GM18508 (cell line): ENCODE data around the gene THOC7.
A peak's percentile ranks its signal among the peaks of the same experiment; 100 is the strongest.

Experiments
- ATAC-seq: cut with Tn5 transposase; IDR thresholded peaks from one replicate; pipeline ENCODE4 v1.9.1; 2021; ENCODE audit warnings: moderate number of reproducible peaks; ENCODE audit not compliant: insufficient read depth, unreplicated experiment

THOC7 gene

DNA sequence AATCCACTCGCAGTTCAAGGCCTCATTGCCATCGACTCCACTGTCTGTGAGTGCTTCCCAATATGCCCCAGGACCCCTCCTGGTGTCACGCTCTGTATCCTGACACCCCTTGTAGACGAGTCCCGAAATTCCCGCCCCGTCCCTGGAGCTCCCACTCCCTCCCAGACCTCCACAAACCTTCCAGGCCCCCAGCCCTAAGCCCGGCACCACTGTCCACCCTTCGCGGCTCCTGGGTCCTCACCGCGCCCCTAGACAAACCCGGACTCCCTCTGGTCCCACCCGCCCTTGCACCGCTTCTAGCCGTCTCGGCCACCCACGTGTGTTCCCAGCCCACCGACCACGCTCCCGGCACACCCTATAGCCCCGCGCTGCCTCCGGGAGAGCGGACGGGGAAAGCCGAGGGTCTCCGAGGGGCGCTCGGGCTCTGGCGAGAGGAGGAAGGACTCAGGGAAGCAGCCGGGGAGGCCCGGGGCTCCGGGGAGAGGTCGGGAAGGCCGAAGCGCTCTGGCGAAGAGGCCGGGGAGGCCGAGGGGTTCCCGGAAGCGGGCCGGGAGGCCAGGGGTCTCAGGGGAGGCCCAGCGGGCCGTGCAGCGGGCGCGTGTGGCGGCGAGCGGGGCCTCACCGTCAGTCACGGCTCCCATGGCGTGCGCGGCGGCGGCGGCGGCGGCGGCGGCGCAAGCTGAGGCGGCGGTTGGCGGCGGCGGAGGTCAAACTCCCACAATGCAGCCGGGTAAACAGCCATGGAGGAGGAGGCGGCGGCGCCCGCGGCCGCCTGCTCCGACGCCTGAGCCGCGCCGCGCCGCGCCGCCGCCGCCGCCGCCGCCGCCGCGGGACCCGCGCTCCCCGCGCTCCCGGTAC, at the start of gene THOC7, which contains the start of gene ATXN7:
THOC7 (minus strand) TSS at position 656 of the 858 bp plus-strand sequence; CDS start at position 641, 15 bp downstream.
ATXN7 (plus strand) TSS at position 718 of the 858 bp plus-strand sequence. CDS start 48,732 bp downstream, outside the sequence.
- peak; percentile 42 for ATAC-seq

DNA sequence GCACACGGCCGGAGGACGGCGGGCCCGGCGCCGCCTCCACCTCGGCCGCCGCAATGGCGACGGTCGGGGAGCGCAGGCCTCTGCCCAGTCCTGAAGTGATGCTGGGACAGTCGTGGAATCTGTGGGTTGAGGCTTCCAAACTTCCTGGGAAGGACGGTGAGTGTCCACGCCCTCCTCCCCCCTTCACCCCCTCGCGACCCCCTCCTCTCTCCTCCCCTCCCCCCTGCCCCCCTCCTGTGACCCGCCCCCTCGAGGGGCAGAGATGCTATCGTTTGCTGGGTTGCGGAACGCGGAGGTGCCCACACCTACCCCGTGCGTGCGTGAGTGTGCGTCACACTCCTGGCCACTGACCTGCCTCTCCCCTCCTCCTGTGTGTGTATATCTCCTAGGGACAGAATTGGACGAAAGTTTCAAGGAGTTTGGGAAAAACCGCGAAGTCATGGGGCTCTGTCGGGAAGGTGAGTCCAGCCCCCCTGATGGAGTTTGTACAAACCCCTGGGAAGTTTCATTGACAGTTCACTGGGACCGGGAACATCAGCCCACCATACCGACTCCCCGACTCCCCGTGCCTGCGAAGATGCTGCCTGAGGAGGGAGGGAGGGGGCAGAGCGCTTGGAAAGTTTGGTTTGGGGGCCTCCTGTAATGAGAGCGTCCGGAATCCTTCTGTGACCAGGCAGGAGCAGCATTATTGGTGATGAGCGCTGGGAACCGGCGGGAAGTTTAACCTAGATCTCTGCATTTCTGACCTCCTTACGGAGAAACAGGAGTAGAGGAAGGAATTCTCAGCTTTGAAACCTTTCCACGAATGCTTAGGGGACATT, 49.4 kb upstream of the THOC7 start:
- no peak for ATAC-seq

DNA sequence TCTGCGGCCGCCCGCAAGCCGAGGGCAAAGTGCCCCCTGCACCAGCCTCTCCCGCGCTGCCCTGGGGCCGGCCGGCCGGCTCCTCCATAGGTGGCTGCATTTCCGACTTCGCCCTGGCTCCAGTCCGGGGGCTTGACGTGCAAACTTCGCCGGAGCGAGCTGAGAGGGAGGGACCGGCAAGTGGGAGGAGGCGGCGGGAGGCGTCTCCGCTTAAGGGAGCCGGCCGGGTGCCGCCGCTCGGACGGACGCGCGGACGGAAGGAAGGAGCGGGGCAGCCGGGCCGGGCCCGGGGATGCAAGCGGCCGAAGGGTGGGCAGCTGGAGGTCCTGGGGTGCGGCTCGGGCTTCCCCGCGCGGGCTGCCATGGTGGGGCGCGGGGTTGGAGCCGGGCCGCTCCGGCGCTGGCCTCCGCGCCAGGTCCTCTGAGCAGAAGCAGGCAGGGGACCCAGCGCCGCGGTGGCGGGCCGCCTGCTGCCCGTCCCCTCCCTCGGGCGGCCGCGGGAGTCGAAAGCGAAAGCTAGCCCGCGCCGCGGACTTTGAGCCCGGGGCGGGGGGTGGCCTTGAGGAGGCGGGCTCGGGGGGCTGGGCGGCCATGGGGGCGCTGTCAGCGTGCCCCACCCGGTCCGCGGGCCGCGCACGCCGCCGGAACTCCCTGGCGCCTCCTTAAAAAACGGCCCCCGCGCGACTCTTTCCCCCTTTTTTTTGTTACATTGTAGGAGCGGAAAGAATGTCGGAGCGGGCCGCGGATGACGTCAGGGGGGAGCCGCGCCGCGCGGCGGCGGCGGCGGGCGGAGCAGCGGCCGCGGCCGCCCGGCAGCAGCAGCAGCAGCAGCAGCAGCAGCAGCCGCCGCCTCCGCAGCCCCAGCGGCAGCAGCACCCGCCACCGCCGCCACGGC, 48.5 kb upstream of the THOC7 start, which contains the start of gene SCAANT1:
SCAANT1 (minus strand) TSS at position 511 of the 895 bp plus-strand sequence.
- ATAC-seq = peak; percentile 75

DNA sequence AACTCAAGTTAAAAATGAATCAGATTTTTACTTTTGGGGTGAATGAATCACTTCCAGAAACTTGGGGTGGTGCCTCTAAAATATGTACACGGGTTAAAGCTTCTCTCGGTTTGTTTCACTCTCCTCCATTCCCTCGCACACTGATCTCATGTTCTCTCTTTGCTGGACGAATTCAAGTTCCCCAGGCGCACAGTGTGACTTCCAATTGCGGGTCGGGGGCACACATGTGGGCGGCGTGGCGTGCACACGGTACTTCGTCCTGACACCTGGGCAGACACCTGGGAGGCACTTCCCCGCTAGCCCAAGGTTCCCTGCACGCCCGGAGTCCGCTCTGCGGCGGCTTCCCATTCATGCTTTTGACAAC, 47.9 kb upstream of the THOC7 start:
- peak; percentile 5 for ATAC-seq

DNA sequence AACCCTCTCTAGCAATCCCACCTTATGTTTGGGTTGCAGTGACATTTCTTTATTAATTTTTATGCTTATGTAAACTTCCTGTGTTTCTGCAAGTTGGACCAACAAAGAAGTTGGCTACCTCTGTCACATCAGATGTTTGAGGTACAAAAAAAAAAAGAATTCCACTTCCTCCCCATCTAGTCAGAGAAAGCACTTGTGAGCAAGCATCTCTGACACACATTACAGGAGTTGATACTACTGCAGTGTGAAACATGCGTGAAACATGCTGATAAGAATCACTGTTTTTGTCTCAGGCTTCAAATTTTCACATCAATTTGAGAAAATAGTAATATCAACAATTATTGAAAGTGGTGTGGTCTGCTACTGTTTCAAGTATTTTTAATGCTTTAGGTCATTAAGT, 47.3 kb upstream of the THOC7 start:
- no peak for ATAC-seq

DNA sequence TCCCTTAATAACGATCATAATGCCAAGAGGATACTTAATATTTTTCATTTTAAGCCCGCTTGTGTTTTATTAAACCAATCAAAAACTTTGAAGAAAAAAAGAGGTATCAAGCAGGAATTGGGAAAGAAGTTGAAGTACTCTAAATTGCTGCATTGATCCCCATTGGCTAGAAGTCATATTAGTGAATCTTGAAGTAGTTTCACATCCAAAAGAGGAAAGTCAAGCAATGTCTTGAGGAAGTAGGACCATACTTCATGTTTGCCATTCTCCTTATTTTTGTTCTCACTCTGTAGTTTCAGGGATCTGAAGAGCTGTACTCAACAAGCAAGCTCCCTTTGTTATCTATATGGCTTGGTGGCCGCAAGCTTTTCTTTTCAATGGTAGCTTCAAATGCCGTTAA, 46.4 kb upstream of the THOC7 start:
- no peak for ATAC-seq

DNA sequence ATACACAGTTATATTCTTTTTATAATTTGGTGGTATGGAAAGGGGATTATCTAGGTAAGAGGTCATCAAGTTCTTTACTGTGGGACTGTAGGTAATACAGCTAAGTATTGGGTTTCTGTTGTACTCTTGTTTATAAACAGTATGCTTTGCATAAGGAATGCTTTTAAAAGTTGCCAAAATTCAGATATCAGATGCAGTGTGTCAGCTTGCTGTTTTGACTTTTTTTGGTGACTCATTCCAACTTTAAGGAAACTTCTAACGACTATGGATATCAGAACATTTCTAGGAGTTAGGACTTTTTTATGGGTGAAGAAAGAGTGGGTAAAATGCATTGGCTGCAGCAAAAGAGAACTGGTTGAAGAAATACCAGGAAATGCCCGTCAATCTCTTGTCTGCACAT, 45.8 kb upstream of the THOC7 start:
- ATAC-seq = no peak

DNA sequence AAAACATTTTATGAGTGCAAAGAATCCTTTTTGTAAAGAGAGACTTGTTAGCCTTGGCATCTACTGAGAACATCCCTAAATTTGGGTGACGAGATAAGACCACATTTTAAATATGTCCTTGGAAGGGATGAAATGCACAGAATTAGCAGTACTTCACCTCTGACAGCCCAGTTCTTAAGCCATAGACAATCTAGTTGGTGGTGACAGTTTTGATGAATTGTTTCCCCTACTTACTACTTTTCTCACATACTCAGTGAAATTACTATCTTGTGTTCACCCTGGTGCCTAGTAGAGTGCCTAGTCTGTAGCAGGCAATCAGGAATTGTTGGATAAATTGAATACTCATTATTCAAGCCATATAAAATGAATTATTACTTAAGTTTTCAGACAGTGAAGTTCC, 45.2 kb upstream of the THOC7 start:
- ATAC-seq = no peak

DNA sequence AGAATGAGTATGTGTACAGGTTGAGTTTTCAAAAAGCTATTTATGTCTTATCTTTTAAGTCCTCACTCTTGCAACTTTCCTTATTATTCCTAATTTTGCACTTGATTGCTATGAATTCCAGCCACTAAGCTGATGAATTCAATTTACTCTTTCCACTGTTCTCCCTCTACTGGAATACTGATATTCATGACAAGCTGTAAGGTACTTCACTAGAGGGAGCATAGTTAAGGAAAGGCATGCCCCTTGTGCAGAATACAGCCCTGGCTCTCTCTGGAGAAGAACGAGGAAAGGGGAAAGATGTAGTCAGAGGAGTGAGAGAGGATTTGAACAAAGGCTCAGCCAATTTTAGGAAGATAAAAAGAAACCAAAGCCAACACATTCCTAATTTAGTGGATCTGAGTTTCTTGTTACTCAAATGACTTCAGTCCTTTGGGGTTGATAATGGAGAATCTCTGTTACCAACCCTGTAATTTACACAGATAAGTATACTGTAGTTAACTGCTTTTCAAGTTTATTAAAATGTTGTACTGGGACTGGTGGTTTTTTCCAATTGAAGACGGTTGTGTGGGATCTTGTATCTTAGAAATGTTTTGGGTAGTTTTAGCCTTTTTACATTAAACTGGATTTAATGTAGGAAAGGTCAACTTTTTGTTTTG, 44.6 kb upstream of the THOC7 start:
- ATAC-seq = no peak

DNA sequence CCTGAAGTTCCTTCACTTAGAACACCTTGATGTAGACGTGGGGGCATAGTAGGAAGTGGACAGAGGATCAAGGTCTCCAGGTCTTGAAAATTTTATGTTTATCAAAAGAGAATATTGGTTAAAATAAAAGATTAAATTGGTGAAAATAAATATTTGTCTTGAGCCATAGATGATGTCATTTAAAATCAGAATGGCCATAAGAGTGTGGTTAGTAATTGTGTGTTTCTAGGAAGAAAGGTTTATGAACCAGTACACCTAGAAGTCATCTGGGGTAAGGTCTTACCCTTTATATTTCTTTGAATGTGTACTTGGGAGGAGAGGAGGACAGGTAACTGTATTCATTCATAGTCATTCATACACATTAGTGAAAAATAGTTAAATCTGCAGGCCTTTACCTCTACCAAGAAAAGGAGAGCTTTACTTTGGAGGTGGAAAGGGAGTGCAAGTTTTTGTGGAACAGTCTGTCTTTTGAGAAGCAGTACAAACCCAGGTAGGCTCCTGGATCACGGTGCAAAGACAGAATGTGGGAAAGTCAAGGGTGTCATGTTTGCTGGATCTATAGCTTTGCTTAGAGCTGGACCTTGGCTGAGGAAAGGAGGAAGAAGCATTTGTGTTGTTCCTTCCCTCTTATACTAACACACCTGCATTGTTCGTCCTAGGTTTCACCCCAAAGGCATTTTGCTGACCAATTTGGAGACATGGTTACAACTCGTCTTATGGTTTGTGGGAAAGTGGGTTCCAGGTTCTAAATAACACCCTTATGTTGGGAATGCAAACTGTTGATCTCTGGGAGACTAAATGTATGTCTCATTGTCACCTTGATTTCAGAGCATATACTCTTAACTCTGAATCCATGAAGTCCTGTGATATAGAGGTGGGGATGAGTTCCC, 42.4 kb upstream of the THOC7 start:
- no peak for ATAC-seq

DNA sequence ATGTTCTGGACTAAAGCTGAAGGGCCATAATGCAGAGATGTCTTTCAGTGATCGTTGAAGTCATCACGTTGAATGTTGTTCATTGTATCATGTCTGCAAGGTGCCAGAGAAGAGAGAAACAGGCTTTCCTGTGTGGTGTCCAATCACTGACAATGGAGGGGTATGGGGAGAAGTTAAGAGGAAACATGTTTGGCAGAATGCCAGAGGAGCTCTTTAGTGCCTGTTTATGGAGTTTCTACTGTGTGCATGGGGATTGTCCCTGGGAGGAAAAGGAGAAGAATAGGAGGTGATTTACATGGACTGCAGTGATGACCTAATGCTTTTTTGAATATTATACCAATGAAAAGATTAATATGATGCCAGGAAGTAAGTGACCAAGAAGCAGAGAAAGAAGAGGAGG, 36.9 kb upstream of the THOC7 start:
- no peak for ATAC-seq

DNA sequence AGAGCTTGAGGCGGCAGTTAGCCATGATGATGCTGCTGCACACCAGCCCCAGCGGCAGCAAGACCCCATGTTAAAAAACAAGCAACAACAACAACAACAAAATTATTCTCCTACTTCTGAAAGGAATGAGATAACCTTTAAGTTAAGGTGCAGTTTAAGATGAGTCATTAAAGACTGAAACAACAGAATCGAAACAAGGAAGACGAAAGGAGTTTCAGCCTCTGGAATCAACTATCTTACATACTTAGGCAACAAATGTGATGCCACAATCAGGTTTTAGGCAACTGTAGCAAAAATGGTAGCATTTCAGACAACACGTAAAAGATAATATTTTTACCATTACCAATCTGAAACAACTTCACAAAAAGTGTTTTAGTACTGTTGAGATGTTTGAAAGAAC, 36.4 kb upstream of the THOC7 start:
- no peak for ATAC-seq

DNA sequence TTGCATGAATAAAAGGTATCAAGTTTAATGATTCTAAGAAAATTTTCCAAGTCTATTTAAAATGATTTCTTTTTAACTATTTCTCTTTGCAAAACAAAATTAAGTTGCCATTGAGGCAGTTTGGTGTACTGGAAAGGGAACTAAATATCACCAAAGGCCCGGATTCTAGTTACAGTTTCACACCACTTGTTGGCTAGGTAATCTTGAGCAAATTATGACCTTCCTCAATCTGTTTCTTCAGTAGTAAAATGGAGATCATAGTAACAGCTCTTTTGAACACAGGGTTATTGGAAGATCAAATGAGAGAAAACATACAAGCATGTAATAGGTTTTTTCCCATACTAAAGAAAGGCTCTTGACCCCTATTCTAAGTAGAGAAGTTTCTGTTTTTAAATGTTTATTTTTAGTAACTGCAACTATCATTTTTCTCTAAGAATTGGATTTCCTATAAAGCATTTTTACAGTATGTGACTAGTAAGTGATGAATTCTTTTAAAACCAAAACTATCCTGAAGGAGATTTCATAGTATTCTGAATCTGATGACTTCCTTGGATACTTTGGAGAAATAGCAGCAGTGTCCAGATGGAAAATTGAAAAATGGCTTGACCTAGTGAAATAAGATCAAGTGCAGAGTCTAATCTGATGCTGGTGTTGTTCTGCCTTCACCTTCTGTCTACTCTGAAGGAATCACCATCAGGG, 32.9 kb upstream of the THOC7 start:
- no peak for ATAC-seq

DNA sequence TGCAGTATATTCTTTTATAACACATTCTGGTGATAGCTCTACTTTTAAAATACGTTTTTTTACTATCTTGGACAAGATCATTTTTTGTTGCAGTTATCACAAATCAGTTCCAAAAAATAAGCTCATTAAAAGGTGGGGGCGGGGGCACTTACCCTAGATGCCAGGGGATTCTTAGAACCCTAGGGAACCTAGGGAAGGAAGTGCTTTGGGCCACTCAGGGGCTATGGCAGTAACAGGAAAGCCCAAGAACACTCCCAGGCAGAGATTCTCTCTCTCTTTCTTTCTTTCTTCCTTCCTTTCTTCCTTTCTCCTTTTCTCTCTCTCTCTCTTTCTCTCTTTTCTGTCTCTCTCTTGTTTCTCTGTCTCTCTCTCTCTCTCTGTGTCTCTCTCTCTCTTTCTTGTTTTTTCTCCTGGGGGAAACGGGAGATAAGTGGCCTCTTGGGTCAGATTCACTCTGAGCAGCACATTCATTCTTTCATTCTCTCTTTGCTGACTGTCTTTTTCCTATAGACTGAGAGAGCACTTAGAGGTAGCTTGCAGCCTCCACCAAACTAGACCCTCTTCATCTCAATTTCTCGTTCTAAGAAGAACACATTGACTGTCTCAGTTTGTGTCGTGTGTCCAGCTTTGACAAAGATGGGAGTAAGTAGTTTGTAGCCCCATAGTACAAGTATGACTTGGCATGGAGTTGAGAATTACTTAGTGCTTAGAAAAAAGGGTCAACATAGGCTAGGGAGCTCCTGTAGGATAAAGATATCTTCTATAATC, 32.0 kb upstream of the THOC7 start:
- ATAC-seq = no peak

DNA sequence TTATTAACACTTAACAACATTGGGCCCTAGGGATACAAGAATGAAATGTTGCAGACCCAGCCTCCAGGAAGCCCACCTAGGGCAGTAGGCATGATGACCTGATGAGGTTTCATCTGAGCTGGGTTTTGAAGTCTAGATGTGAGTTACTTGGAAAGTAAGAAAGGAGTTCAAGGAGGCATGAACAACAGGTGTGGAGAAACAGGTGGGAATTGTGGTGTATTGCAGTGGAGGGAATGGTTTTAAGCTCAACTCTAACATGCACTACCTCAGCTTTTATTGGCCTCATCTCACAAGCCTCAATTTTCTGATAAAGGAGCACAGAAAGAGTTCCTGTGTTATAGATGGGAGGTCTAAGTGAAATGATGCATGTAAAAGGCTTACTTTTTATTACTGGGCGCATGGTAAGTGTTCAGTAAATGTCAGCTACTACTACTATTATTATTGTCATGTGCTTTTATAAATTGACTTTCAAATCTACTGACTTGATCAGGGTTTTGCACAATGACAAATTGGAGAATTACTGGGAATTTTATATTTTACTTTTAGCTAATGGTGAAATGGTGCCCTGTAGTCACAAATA, 29.3 kb upstream of the THOC7 start:
- ATAC-seq = no peak

DNA sequence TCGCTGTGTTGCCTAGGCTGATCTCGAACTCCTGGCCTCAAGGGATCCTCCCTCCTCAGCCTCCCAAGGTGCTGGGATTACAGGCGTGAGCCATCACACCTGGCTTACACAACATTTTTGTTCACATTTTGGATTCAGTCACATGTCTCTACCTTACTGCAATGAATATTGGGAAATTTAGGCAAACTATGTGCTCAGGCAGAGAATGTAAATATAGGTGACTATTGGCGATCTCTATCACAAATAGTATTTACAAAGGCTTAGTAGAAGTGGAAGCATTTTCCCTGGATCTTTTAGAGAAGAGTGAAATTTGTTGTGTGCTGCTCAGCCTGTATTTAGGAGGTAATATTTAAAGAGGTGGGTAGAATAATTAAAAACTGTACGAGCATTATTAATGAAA, 27.9 kb upstream of the THOC7 start:
- ATAC-seq = no peak

DNA sequence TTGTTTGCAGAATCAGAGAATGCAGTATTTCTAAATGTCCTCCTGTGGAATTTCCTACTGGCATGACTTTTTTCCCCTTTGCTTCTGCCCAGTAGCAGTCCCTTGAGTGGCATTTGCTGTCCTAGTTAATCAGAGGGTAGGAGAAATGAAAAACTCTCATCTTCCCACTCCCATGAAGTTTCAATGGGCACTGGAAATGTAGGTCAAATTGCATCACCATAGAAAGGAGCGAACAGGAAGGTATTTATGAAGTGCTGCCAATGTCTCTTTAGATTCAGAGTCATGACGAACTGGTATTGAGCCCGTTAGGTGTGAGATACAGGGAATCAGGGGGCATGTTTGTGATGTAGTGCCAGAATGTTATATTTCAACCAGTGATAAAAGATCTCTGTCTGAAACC, 23.3 kb upstream of the THOC7 start:
- ATAC-seq = no peak
